Thymus (tissue), 11 donors: ENCODE results near the gene GYPC. TPM values are rescaled to one million over a fixed set of nuclear protein-coding genes. Genes with fewer than 3 reads are reported as not detected.

ENCODE experiments used
- DNase-seq, 9 donors: peaks; one replicate each; pipeline ENCODE4 v3.0.0-alpha.2; 2013; ENCODE audit warnings: low spot score in 9 of 9, low read depth in 6 of 9, missing footprints in 1 of 9
- H3K27ac ChIP-seq, 2 donors: one replicate each; pipeline ENCODE4 v1.5.1; 2013; ENCODE audit warnings: control low read depth in 1 of 2, low read depth in 1 of 2, low read length in 1 of 2, mild to moderate bottlenecking in 1 of 2, moderate library complexity in 1 of 2
- H3K27me3 ChIP-seq, 2 donors: one replicate each; pipeline ENCODE4 v1.5.1; 2013; ENCODE audit warnings: low read length in 1 of 2; ENCODE audit not compliant: control insufficient read depth in 2 of 2, insufficient read depth in 1 of 2
- H3K36me3 ChIP-seq, 2 donors: one replicate each; pipeline ENCODE4 v1.5.1; 2013; ENCODE audit warnings: low read length in 1 of 2, mild to moderate bottlenecking in 1 of 2, moderate library complexity in 1 of 2; ENCODE audit not compliant: control insufficient read depth in 2 of 2, insufficient read depth in 2 of 2
- H3K4me1 ChIP-seq, 2 donors: one replicate each; pipeline ENCODE4 v1.5.1; 2013; ENCODE audit warnings: low read length in 2 of 2; ENCODE audit not compliant: control insufficient read depth in 2 of 2, insufficient read depth in 2 of 2
- H3K4me3 ChIP-seq, 2 donors: one replicate each; pipeline ENCODE4 v1.5.1; 2013; ENCODE audit warnings: low read length in 2 of 2, control low read depth in 1 of 2, mild to moderate bottlenecking in 1 of 2
- H3K9me3 ChIP-seq, 2 donors: one replicate each; pipeline ENCODE4 v1.5.1; 2013; ENCODE audit warnings: low read length in 1 of 2, mild to moderate bottlenecking in 1 of 2; ENCODE audit not compliant: control insufficient read depth in 2 of 2, insufficient read depth in 1 of 2
- WGBS: extraction: QIAGEN DNeasy Blood & Tissue Kit; methylation state at CpG from one replicate; pipeline ENCODE4 v1.1.7; 2013; 5-methylcytosine and 5-hydroxymethylcytosine counted together
- polyA plus RNA-seq: library from polyadenylated mRNA; stranded (reverse); fragments of 200-250 nt; gene quantifications from one replicate; pipeline ENCODE4 v1.2.3, GENCODE V29; 2013
- total RNA-seq: library from RNA; stranded (reverse); fragments of 120-200 nt; gene quantifications from one replicate; pipeline ENCODE4 v1.2.4, GENCODE V29; 2013
- donor health status: healthy.

Gene GYPC
- total and polyA plus RNA-seq, 2 donors: 83.2 to 136 TPM

DNA sequence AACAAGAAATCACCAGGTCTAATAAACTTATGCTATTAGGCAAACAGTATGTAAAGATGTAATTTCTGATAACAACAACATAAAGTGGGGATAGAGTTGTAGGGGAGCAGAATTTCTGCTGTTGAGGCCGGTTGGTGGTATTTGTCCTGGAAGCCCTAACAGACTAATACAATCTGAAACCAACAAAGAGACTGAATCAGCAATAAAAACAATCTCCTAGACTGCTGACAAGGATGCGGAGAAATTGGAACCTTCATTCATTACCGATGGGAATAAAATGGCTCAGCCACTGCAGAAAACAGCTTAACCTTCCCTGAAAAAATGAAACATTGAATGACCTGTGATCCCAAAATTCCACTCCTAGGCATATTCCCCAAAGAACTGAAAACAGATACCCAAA lies 88.7 kb downstream of the GYPC start:
- Histone ChIP-seq H3K27ac (no peak overlapping the region), H3K27me3 (no peaks in the 10 kb centered on the region), H3K36me3 (no peaks in the 10 kb centered on the region), H3K9me3 (no peaks in the 10 kb centered on the region), H3K4me1 (no peaks in the 10 kb centered on the region), H3K4me3 (no peak overlapping the region)
- no peak for DNase-seq
- 96% methylated on average over 3 of the region's 3 CpGs for WGBS

Other genes starting within 250 kb of the GYPC start
- gene TEX51, start 242.7 kb downstream of the GYPC start, total RNA-seq: not detected
- 0.11 TPM for gene TEX51, start 242.7 kb downstream of the GYPC start, polyA plus RNA-seq